GM18870 (cell line): ENCODE data around the gene TCF7L2.

ENCODE experiments used
- ATAC-seq: cut with Tn5 transposase; IDR thresholded peaks from one replicate; pipeline ENCODE4 v1.9.1; 2021; ENCODE audit warnings: moderate library complexity; ENCODE audit not compliant: unreplicated experiment

The TCF7L2 gene

DNA sequence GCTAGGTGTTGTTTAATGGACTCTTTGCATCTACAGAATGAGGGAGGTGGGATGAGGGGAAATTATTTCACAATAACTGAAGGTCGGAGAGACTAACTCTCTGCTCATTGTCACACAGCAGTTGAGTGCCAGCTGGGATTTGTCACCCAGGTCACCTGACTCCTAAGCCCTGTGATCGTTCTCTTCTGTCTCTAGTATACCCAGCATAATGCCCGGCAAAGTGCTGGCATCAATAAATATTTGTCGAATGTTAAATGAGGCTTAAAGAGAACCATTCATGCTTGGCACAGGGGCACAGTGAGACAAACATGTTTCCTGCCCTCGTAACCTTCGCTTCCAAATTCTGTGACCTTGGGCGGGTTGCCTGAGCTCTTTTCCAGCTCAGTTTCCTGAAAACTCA, 70.8 kb downstream of the TCF7L2 start:
- ATAC-seq = no peak

DNA sequence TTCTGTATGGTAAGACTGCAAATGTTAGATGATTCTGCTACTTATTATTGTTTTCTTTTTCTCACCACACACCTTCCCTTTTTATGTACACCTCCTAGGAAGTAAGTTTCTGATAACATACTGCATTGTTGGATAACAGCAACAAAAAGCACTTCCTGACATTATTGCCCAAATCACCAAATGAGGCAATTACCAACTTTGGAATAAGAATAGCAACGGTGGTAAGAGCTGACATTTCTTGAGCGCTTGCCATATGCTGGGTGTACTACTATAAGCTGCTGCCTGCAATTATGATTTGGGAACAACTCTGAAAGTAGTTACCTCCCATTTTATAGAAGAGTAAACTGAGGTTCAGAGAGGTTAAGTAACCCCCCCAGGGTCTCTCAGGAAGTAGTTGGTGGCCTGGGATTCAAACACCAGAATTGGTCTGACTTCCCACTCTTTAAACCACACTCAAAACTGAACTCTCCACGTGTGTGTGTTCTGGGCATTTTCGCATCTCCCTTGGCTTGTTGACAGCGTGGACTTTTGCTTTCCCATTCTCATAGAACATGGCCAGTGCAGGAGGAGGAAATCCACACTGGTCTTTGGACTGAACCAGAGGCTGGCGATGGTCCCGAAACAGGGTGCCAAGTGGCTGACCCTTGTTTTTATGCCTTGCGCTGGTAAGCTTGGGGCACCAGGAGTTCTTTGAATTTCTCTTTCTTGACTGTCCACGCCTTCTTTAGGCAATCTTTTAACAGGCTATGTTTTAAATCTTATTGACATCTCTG, 71.4 kb downstream of the TCF7L2 start:
- no peak for ATAC-seq

DNA sequence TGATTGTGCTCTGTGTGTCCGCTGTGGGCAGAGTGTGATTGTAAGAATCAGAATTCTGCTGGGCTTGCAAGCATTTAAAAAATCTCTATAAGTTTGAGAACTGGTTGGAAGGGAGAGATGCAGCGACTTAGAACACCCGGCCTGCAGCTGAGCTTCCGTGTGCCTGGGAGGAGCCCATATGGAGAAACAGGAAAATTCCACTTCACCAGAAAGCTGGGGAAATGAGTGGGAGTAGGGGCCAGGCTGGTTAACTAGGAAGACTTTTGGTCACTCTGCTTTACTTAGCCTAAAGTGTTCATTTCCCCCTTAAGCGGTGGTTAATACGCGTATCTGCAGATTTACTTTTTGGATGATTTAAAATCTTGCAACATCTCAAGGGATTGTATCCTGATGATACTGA, 72.2 kb downstream of the TCF7L2 start:
- ATAC-seq = no peak

DNA sequence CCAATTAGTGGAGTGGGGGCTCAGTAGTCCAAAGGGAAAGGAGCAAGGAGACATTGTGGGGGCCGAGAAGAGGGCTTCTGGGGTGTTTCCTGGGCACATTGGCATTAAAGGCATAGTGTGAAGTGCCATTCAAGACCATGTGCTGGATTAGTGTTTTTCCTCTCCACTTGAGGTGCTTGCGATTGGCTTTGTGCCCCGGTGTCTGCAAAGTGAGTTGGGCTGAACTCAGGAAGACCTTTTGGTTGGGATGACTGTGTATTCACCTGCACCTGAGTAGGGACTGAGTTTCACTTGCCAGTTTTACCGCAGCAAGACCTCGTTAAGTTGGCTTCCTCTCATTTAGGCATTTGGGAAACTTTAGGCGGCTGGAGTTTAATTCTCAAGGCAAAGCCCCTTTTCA, 73.0 kb downstream of the TCF7L2 start:
- ATAC-seq = no peak

DNA sequence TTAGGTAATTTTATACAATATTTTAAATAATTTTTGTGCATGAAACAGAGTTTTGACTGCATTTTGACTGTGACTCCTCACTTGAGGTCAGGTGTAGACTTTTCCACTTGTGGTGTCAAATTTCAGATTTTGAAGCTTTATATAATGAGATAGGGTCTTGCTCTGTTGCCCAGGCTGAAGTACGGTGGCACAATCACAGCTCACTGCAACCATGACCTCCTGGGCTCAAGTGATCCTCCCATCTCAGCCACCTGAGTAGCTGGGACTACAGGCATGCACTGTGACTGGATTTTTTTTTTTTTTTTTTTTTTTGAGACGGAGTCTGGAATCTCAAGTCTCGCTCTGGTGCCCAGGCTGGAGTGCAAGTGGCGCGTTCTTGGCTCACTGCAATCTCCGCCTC, 74.9 kb downstream of the TCF7L2 start:
- ATAC-seq = no peak

DNA sequence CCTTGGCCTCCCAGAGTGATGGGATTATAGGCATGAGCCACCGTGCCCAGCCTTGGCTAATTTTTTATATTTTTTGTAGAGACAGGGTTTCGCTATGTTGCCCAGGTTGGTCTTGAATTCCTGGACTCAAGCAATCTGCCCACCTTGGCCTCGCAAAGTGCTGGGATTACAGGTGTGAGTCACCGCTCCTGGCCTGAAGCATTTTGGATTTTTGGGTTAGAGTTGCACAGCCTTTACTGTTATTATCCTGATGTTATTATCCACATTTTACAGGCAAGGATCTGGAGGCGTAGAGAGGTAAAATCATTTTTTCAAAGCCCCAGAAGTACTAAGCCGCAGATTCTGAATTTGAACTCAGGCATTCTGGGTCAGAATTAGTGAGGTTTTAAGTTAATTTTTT, 75.4 kb downstream of the TCF7L2 start:
- no peak for ATAC-seq

DNA sequence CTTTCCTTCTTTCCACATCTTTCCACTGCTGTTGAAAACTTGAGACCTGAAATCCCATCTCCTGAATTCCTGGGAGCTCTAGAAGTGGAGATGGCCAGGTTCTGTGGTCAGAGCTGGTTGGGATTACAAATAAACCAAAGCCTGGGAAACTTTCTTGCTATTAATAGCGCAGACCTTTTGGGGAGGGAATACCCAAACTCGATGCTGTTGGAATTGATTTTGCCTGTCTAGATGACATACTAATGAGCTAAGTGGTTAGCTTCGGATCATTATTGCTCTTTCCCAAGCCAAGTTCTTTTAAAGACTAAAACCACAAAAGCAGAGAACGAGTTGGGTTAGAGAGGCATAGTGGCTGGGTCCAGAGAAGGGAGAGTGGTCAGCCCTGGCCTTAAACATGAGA, 76.6 kb downstream of the TCF7L2 start:
- ATAC-seq = no peak

DNA sequence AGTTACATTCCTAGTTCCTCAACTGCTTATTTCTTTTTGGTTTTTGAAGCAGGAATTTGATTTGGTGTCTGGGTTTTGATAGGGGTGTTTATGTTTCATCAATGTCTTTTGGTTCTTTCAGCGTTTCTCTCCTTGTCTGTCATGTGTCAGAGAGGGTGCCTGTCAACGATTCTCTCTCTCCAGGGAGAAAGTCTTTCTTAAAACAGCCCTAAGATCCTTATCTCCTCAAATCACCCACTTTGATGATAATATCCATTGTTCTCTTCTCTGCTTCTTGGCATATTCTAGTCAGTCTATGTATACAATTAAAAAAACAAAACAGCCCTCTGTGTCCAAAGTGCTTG, 77.2 kb downstream of the TCF7L2 start:
- ATAC-seq = no peak

DNA sequence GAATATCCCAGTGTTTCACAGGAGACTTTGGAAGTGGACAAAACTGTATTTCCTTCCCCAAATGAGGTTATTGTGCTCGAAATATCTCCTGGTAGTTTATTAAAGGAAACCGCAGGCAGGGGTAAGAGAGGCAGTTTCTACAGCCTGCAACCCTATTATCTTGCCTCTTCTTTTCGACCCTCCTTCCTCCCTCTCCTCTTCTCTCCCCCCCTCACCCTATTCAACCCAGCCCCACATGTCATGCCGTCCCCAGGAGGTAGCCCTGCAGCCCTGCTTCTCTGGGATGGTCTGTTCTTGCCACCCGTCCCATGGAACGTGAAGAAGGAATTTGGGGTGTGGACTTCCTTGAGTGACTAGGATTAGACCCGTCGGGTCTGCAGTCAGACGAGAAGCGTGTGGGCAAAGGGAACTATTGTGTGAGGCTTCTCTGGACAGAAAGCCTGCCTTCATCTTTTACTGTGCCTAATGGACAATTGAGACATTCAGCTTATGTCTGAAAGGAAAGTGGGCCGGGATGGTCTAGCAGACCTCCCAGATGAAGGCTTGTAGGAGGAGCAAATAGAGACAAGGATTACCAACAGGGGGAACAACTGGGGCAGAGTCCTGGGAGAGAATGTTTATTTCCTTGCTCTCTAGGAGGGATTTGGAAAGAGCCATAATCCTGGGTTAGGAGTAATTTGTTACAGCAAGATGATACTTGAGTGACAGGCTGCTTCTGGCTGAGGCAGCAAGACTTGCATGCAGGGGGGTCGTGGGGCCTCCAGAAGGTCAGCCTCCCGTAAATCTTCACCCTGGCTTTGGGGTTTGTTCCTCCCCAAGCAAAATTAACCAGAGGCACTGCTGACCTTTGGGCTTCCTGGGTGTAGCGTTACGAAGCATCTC, 77.8 kb downstream of the TCF7L2 start:
- ATAC-seq = no peak

DNA sequence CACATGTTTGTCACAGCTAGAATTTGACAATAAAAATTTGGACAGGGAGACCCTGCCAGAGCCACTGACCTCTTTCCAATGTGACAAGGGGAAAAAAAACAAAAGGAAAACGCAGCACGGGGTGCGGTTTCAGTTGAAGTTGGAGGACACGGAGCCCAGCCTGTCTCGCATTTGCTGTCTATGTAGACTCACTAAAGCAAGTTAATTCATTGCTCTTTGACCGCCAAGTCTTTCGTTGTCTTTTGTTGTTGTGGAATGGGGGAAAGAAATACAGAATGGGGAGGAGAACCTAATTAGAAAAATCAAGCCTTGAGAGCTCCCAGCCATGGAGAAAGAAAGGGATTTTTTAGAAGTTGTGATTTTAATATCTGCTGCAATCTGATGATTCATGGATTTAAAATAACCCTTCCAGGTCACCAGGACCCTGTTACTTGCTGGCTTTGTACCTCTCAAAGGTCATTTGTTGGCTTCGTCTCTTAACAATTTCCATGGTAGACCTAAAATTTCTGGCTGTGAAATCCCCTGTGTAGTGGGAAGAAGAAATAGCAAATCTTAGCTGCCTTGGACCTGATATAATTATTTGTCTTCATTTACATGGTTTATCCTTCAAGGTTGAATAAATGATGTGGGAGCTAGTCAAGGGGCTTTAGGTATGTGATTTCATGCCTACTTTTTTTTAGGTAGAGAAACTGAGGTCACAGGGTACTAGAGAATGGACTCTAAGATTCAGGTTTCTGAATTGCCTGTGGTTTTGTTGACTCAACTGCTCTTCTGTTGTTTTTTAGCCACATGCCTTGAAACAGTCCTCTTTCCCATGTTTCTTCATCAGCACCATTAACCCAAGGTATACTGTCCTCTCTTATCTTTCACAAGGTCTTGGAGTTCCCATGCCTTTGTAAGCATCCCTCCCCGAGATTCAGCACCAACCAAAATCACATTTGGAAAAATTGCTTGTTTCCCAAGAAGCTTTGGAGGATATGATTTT, 78.7 kb downstream of the TCF7L2 start:
- ATAC-seq = no peak

DNA sequence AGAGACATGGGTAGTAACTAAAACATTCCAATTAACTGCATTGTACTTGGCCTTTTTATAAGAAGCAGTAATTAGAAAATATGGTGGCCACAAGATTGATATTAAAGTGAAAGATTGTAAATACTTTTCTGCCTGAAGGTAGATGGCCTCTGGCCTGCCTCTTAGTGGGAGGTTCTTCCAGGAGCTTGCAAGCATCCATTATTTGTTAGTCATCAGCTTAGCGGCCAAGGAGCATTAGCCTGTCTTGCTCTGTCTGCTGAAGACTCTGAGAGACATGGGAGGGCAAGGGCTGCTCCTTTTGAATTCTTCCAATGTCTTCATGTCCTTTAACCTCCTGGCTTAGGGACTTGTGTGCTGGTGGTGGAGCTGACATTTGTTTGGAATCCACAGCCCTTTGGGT, 80.4 kb downstream of the TCF7L2 start:
- no peak for ATAC-seq

DNA sequence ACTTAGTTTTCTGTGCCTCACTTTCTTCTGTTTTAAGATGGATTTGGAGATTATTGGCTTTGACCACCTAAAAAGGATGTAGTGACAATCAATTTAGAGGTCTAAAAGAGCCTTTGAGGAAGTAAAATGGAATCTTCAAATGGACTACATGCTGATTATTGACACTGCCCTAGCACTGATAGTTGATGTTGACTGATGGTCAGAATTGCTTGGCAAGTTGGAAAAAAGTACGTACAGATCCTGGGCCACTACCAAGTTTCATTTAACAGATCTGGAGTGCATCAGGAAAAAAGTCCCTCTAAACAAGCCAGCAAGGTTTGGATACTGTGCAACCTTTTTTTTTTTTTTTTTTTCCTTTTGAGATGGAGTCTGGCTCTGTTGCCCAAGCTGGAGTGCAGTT, 81.1 kb downstream of the TCF7L2 start:
- ATAC-seq = no peak

DNA sequence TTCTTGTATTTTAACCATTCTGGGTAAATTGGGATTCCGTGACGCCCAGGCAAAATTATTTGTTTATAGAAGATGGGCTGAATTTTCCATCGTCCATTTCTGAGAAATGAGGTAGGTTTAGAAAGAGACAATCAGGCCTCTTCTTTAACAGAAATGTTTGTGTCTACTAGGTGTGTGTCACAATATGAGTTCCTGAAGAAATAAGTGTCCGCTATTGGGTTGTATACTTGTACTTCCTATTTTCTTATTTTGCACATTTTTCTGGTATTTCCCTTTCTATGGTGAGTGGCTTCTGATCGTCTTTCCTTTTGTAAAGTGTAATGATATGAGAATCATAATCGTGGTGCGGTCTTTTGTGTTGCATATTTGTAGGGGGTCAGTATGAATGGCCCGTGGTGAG, 83.9 kb downstream of the TCF7L2 start:
- no peak for ATAC-seq

DNA sequence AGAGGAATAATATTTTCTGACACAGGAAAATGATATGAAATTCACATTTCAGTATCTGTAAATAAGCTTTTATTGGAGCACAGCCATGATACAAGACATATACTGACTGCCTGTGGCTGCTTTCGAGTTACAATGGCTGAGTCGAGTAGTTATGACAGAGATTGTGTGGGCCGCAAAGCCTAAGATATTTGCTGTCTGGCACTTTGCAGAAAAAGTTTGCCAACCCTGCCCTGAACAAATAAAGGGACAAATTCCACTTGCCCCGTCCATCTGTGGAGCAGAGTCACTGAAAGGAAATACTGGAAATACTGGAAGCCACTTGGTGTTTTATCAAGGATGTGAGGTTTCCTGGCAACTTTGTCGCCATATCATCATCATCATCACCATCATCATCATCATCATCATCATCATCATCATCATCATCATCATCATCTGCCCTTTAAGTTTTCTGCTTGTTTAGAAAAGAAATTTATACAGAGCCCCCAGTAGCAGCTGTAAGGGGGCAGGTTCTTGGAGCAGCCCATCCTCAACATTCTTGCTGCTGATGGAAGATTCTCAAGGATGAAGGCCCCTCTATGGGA, 85.8 kb downstream of the TCF7L2 start:
- no peak for ATAC-seq

DNA sequence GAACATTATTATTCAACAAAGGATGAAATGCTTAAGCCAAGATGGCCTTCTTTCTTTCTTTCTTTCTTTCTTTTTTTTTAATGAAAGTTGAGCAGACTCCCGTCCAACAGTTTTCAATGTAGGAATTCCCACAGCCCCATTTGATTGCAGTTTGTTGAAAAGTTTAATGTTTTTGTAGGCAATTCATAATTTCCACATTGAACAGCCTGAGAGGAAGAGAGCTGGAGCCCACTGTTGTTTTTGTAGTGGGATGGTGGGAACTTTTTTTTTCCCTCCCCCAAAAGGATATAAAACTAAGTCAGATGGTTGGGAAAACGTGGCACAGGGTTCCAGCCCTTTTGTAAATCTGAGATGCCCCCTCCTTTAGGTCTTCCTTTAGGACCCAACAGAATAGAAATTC, 86.6 kb downstream of the TCF7L2 start:
- no peak for ATAC-seq

DNA sequence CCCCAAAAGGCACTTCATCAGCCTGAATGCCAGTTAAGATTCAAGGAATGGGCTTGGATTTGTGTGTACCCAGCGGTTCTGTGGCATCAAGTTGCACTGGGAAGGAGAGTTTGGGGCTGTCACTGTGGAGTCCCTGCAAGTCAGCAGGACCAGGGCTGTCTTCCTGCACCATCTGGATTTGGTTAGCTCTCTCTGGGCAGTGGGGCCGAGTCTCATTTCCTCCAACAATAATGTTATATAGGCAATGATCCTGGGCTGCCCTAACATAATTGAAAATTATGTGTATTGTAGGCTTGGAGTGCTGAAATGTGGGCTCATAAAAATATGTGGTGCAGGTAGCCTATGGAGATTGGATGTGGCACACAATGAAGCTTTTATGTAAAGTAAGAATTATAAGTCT, 87.2 kb downstream of the TCF7L2 start:
- no peak for ATAC-seq

DNA sequence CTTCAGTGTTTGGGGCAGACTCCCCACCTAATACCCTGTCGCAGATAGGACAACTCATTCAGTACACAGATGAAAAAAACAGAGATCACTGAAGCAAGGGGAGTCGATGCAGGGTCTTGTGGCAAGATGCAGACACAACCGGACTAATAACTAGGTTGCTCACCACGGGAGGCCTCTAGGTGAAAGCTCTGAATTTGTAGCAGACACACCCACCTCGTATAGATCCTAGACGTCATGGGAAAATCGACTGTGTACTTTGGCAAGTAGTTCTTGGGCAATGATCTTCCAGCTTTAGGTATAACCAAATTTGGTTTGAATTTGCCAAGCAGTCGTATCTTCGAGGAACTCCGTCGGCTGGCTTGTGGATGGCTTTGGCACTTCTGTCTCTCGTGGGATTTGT, 88.1 kb downstream of the TCF7L2 start:
- ATAC-seq = no peak

DNA sequence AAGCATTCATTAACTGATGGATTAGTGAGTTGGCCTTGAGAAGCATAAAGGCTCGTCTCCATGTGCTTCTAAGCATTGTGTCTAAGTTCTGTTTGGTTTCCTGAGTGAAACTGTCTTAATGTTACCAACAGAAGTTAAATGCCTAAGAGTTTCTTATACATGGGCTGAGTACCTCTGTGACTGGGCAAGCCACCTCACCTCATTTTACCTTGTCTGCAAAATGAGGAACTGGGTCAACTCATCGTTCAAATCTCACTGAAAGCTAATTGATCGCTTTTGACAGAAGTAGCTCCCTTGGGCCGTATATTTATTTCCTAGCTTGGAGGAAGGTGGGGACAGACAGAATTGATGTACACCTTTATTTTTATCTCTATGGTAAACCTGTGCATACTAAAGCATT, 88.9 kb downstream of the TCF7L2 start:
- no peak for ATAC-seq

DNA sequence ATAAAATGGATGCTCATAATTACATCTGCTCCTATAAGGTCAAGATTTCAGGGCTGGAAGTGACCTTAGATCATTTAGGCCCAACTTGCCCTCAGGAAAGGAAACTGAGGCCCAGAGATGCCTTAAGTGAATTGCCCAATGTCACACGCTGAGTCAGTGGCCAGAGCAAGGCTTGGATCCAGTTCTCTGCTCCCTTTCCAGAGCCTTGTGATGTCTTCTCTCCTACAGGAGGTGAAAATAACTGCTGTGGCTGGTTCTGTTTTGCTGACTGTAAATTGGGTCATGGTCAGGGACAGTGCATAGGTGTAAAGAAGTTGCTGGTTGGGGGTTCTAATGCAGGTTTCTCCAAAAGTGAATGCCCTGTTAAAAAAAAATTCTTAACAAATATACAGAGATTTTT, 91.3 kb downstream of the TCF7L2 start:
- ATAC-seq = no peak

DNA sequence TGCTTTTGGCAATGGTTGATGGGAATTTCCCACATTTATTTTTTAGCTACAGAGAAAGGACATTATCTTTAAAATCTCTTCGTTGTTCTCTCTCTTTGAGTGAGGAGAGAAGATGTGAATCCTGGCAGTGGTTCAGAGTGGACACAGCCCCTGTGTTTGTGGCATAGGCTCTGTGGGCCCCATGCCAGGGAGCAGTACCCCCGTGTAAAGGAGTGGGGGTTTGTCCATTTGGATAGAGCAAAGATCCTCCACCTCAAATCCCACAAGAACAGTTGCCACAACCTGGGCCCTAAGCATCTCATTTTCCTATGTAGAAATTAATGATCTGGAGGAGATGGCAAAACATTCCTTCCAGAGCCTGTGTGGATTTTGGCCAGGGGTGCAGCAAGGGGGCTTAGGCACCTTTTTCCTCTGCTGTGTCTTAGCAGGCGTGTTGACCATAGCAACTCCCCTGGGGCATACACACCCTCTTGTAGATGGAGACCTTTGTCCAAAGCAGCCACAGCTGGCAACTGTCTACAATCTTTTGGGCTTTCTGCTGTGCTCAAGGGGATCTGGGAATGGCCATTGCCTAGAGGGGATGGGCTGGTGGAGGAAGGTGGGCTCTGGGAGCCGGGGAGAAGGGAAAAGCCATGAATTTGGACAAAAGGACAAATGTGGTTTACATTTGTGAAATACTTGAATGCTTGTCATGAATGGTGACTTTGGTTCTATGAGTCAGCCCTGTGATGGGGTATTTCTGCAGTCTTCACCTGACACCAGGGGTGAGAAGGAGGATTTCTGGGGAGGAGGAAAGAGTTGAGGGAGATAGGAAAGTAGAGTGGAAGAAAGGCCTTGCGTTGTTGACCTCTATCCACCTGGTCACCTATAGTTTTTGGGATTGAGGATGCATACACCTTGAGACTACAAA, 92.0 kb downstream of the TCF7L2 start:
- no peak for ATAC-seq
